Measurements from ENCODE around the gene EMC8. TPM values are rescaled to one million over a fixed set of nuclear protein-coding genes. Genes with fewer than 3 reads are reported as not detected.

The EMC8 gene
- total and polyA plus RNA-seq, 2 experiments from 2014 or later: 51.1 to 69.4 TPM

DNA sequence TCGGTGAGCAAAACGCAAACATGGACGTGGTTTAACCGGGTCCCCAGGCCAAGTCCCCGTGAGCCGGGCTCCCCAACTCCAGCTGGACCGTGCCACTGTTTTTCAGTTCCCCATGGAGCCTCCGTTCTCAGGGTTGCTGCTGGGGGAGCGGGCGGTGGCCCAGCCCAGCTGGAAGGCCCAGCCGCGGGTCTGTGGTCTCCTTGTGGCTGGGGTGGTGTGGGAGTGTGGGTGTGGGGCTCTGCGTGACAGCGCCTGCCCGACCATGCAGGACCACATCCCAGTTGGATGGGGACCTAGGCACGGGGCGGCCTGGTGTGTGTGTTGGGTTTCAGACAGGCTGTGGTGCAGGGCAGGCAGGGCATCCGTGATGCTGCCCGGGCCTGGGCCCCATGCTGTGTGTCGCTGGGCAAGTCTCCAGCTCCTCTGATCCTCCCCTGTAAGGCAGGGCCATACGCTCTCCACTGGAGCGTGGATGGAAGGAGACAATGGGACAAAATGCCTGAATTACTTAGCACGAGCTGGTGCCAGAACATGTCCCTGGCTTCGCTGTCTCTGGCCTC is 40.4 kb upstream of the EMC8 start:
- Histone ChIP-seq H3K4me2 (no peak overlapping the region), H3K9me2 (ENCODE audit: insufficient read depth) (no peaks in the 10 kb centered on the region), H3K4me3 (no peak overlapping the region), H3K36me3 (ENCODE audit: insufficient read depth) (no peaks in the 10 kb centered on the region), H3K4me1 (ENCODE audit: insufficient read depth) (no peaks in the 10 kb centered on the region), H2AFZ (no peak overlapping the region), H3K79me2 (replicated peaks; ENCODE audit: insufficient read depth) (no peaks in the 10 kb centered on the region), H3K27ac (ENCODE audit: low read depth) (no peak overlapping the region), H3F3A (replicated peaks; ENCODE audit: low read depth) (no peaks in the 10 kb centered on the region), H4K20me1 (replicated peaks; ENCODE audit: insufficient read depth) (no peaks in the 10 kb centered on the region), H3K27me3 (ENCODE audit: insufficient read depth) (no peaks in the 10 kb centered on the region)
- Mint-ChIP-seq H3K4me1 (no peaks in the 10 kb centered on the region), H3K27ac (no peak overlapping the region), H3K4me3 (no peak overlapping the region), H3K27me3 (ENCODE audit: insufficient read depth, low read depth, poor library complexity) (peaks cover 16% of the 10 kb centered on the region), H3K9me3 (peaks cover 3% of the 10 kb centered on the region; the same call in 2 of the 3 replicates), H3K36me3 (ENCODE audit: low read depth) (no peaks in the 10 kb centered on the region)
- TF ChIP-seq, protein P1, sequence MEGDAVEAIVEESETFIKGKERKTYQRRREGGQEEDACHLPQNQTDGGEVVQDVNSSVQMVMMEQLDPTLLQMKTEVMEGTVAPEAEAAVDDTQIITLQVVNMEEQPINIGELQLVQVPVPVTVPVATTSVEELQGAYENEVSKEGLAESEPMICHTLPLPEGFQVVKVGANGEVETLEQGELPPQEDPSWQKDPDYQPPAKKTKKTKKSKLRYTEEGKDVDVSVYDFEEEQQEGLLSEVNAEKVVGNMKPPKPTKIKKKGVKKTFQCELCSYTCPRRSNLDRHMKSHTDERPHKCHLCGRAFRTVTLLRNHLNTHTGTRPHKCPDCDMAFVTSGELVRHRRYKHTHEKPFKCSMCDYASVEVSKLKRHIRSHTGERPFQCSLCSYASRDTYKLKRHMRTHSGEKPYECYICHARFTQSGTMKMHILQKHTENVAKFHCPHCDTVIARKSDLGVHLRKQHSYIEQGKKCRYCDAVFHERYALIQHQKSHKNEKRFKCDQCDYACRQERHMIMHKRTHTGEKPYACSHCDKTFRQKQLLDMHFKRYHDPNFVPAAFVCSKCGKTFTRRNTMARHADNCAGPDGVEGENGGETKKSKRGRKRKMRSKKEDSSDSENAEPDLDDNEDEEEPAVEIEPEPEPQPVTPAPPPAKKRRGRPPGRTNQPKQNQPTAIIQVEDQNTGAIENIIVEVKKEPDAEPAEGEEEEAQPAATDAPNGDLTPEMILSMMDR (conservative IDR thresholded peaks at IDR 0.05; ENCODE audit: low read depth in 2 of 2): no peak
- no peak for TF ChIP-seq ZNF114 (CRISPR knock-in tag; IDR thresholded peaks at IDR 0.05)
- TF ChIP-seq, protein P2, sequence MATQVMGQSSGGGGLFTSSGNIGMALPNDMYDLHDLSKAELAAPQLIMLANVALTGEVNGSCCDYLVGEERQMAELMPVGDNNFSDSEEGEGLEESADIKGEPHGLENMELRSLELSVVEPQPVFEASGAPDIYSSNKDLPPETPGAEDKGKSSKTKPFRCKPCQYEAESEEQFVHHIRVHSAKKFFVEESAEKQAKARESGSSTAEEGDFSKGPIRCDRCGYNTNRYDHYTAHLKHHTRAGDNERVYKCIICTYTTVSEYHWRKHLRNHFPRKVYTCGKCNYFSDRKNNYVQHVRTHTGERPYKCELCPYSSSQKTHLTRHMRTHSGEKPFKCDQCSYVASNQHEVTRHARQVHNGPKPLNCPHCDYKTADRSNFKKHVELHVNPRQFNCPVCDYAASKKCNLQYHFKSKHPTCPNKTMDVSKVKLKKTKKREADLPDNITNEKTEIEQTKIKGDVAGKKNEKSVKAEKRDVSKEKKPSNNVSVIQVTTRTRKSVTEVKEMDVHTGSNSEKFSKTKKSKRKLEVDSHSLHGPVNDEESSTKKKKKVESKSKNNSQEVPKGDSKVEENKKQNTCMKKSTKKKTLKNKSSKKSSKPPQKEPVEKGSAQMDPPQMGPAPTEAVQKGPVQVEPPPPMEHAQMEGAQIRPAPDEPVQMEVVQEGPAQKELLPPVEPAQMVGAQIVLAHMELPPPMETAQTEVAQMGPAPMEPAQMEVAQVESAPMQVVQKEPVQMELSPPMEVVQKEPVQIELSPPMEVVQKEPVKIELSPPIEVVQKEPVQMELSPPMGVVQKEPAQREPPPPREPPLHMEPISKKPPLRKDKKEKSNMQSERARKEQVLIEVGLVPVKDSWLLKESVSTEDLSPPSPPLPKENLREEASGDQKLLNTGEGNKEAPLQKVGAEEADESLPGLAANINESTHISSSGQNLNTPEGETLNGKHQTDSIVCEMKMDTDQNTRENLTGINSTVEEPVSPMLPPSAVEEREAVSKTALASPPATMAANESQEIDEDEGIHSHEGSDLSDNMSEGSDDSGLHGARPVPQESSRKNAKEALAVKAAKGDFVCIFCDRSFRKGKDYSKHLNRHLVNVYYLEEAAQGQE (IDR thresholded peaks at IDR 0.05; ENCODE audit: unreplicated experiment): no peak
- TF ChIP-seq JUNB (IDR thresholded peaks at IDR 0.05; ENCODE audit: unreplicated experiment): no peak
- no peak for TF ChIP-seq EZH2phosphoT487 (IDR thresholded peaks at IDR 0.05; ENCODE audit: unreplicated experiment)
- TF ChIP-seq, protein P3, sequence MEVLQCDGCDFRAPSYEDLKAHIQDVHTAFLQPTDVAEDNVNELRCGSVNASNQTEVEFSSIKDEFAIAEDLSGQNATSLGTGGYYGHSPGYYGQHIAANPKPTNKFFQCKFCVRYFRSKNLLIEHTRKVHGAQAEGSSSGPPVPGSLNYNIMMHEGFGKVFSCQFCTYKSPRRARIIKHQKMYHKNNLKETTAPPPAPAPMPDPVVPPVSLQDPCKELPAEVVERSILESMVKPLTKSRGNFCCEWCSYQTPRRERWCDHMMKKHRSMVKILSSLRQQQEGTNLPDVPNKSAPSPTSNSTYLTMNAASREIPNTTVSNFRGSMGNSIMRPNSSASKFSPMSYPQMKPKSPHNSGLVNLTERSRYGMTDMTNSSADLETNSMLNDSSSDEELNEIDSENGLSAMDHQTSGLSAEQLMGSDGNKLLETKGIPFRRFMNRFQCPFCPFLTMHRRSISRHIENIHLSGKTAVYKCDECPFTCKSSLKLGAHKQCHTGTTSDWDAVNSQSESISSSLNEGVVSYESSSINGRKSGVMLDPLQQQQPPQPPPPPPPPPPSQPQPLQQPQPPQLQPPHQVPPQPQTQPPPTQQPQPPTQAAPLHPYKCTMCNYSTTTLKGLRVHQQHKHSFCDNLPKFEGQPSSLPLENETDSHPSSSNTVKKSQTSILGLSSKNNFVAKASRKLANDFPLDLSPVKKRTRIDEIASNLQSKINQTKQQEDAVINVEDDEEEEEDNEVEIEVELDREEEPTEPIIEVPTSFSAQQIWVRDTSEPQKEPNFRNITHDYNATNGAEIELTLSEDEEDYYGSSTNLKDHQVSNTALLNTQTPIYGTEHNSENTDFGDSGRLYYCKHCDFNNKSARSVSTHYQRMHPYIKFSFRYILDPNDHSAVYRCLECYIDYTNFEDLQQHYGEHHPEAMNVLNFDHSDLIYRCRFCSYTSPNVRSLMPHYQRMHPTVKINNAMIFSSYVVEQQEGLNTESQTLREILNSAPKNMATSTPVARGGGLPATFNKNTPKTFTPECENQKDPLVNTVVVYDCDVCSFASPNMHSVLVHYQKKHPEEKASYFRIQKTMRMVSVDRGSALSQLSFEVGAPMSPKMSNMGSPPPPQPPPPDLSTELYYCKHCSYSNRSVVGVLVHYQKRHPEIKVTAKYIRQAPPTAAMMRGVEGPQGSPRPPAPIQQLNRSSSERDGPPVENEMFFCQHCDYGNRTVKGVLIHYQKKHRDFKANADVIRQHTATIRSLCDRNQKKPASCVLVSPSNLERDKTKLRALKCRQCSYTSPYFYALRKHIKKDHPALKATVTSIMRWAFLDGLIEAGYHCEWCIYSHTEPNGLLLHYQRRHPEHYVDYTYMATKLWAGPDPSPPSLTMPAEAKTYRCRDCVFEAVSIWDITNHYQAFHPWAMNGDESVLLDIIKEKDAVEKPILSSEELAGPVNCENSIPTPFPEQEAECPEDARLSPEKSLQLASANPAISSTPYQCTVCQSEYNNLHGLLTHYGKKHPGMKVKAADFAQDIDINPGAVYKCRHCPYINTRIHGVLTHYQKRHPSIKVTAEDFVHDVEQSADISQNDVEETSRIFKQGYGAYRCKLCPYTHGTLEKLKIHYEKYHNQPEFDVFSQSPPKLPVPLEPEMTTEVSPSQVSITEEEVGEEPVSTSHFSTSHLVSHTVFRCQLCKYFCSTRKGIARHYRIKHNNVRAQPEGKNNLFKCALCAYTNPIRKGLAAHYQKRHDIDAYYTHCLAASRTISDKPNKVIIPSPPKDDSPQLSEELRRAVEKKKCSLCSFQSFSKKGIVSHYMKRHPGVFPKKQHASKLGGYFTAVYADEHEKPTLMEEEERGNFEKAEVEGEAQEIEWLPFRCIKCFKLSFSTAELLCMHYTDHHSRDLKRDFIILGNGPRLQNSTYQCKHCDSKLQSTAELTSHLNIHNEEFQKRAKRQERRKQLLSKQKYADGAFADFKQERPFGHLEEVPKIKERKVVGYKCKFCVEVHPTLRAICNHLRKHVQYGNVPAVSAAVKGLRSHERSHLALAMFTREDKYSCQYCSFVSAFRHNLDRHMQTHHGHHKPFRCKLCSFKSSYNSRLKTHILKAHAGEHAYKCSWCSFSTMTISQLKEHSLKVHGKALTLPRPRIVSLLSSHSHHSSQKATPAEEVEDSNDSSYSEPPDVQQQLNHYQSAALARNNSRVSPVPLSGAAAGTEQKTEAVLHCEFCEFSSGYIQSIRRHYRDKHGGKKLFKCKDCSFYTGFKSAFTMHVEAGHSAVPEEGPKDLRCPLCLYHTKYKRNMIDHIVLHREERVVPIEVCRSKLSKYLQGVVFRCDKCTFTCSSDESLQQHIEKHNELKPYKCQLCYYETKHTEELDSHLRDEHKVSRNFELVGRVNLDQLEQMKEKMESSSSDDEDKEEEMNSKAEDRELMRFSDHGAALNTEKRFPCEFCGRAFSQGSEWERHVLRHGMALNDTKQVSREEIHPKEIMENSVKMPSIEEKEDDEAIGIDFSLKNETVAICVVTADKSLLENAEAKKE (CRISPR knock-in tag; IDR thresholded peaks at IDR 0.05): no peak
- TF ChIP-seq EZH2 (IDR thresholded peaks at IDR 0.05; ENCODE audit: low read depth, unreplicated experiment): no peak
- no peak for TF ChIP-seq CREB1 (CRISPR knock-in tag; IDR thresholded peaks at IDR 0.05; ENCODE audit: low read depth)
- TF ChIP-seq, protein P4, sequence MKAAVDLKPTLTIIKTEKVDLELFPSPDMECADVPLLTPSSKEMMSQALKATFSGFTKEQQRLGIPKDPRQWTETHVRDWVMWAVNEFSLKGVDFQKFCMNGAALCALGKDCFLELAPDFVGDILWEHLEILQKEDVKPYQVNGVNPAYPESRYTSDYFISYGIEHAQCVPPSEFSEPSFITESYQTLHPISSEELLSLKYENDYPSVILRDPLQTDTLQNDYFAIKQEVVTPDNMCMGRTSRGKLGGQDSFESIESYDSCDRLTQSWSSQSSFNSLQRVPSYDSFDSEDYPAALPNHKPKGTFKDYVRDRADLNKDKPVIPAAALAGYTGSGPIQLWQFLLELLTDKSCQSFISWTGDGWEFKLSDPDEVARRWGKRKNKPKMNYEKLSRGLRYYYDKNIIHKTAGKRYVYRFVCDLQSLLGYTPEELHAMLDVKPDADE (IDR thresholded peaks at IDR 0.05): no peak
- TF ChIP-seq ZNF331 (CRISPR knock-in tag; IDR thresholded peaks at IDR 0.05; ENCODE audit: low read depth): no peak
- no peak for TF ChIP-seq POLR2AphosphoS5 (IDR thresholded peaks at IDR 0.05; ENCODE audit: low read depth)
- TF ChIP-seq NANOG (IDR thresholded peaks at IDR 0.05; ENCODE audit: borderline replicate concordance): no peak
- TF ChIP-seq STAT1 (IDR thresholded peaks at IDR 0.05; ENCODE audit: unreplicated experiment): no peak
- no peak for ATAC-seq
- no peak for DNase-seq (ENCODE audit: low spot score)

Measured in GM23338 (cell line).